SK-N-DZ (cell line): Measurements from ENCODE around the gene MYH14.
"Not testable (repeated sequence)": the region's sequence is repeated elsewhere in the genome, so short reads cannot be mapped to it uniquely, and the experiment has no call there.

Source experiments
- DNase-seq: peaks from one replicate; pipeline ENCODE4 v3.0.0-alpha.2; 2015; ENCODE audit warnings: low spot score

The MYH14 gene

DNA sequence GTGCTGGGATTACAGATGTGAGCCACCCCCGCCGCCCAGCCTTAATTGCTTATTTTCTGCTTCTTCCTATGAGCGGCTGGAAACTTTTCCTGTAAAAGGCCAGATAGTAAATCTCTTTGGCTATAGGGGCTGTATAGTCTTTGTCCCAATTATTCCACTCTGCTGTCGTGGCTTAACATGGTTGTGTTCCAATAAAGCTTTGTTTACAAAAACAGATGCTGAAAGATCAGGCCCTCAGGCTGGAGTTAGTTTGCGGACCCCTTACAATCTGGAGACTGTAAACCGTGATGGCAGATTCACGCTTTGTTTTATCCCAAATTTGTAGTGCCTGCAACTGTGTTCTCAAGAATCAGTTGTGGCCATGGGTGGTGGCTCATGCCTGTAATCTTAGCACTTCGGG is 115.0 kb downstream of the MYH14 start:
- DNase-seq: no peak

DNA sequence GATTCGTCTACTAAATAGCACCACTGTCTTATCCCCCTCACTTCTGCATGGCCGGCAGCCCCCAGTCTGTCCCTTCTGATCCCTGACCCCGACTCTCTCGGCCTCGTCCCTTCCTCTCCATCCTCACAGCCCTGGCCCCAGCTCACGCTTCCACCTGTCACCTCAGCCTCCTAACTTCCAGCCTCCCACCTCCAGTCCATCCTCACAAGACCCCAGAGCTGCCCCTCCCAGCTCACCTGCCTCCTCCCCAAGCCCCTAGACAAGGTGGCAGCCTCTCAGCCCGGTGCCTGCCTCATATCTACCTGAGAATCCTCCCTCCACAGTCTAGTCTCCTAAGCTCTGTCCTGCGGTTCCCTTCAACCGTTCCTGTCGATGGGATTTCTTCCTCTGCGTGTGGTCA is 115.7 kb downstream of the MYH14 start:
- no peak for DNase-seq

DNA sequence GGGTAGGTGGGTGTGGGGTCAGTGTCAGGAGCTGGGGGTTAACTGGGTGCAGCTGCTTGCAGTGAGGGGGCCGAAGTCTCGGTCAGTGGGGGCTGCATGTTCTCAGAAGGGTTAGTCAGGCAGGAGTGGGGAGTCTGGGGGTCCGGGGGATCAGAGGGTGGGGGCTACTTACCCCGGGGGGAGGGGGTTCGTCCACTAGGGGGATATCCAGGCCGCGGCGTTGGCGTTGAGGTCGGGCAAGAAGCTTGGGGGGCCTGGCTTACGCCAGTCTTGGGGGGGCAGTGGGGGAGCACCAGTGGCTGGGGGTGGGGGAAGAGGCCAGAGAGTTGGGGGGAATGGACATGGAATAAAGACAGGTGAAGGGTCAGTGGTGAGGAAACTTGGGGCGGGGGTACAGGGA is 116.6 kb downstream of the MYH14 start:
- DNase-seq: no peak

DNA sequence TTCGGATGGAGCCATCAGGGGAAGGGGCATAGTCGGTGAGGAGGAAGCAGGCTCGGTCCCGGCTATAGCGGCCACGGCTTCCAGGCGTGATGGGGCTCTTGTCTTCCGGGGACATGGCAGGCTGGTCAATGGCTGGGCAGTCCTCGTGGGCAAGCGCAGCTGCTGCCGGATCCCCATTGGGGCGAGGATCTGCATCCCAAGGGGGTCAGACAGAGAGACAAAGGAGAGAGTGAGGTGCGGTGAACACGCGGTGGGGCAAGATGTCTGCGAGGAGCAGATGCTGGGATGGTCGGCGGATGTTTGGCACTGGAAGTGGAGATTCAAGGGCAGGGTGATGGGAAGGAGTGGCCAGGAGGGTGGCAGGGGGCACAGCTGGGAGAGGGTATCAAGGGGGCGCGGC is 117.2 kb downstream of the MYH14 start:
- no peak for DNase-seq

DNA sequence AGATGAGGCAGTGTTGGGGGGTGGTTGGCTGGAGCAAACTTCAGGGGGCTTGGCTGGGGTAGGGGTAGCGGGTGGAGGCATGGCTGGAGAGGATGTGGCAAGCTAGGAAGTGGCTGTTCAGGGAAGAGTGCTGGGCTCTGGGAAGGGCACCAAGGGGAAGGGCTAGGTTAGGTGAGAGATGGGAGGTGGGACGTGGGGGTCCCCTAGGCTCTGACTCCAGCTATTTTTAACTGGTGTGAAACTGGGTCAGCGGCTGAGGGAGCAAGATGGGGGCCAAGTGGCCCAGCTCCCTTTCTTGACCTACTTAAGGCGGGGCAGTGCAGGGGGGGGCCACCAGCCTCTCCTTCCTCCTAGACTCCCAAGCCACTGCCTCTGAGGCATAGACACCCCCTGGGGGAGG is 118.4 kb downstream of the MYH14 start:
- no peak for DNase-seq

DNA sequence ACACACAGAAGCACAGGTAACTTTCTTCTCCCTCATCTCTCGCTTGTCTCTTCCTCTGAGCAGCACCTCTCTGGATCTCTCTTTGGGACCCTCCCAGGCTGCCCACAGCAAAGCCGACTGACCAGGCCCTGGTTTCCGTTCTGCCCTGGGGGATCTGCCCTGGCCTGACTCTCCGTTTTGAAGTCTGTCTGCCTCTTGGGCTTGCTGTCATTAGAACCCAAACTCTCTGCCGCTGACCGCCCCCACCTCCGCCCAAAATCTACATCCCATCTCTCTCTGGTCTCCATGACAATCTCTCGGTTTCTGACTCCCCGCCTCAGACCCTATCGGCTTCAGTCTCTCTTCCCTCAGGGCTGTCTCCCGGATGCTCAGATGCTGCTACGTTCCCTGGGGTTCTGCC is 118.8 kb downstream of the MYH14 start:
- DNase-seq: no peak

DNA sequence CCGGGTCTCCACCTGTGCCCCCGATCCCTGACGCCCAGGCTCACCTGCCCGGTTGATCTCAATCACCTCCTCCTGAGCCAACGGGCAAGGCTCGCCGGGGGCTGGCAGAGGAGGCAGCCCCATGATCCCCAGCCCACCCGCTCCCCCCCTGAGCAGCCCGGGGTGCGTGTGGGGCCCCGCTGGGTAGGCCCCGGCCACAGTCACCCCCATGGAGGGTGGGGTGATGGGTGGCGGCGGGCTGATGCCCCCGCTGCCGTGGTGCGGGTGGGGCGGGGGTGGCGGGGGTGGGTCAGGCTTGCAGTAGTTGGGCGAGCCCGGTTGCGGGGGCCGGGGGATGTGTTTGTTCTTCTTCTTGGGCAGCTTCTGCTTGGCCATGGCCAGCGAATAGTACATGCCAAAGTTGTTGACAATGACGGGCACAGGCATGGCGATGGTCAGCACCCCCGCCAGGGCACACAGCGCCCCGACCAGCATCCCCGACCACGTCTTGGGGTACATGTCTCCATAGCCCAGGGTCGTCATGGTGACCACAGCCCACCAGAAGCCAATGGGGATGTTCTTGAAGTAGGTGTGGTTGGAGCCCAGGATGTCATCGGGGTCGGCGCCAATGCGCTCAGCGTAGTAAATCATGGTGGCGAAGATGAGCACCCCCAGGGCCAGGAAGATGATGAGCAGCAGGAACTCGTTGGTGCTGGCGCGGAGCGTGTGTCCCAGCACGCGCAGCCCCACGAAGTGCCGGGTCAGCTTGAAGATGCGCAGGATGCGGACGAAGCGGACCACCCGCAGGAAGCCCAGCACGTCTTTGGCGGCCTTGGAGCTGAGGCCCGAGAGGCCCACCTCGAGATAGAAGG is 119.7 kb downstream of the MYH14 start:
- no peak for DNase-seq

DNA sequence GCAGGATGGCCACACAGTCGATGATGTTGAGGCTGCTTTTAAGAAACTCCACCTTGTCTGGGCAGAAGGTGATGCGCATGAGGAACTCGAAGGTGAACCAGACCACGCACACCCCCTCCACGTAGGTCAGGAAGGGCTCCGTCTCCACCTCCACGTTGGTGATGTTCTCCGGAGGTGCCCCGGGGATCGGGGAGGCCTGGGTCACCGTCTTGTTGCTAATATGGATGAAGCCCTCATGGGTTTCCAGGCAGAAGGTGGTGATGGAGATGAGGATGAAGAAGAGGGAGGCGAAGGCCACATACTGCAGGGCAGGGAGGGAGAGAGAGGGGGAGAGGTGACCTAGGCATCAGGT is 120.3 kb downstream of the MYH14 start:
- DNase-seq: no peak

DNA sequence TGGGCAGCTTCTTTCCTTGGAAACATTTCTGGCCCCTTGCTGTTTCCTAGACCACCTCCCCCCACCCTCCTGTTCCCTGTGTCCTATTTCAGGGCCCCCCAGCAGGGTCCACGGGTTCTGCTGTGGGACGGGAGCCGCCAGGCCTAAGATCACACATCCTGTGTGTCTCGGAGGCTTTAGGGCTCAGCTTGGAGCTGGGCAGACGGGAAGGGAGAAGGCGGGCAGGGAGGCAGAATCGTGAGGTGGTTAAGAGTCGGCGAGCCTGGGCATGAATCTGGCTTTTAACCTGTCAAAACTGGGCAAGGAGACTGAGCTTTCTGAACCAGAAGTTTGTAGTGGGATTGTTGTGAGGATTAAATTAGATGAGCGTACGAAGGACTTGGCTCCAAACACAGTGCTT is 120.9 kb downstream of the MYH14 start:
- no peak for DNase-seq

DNA sequence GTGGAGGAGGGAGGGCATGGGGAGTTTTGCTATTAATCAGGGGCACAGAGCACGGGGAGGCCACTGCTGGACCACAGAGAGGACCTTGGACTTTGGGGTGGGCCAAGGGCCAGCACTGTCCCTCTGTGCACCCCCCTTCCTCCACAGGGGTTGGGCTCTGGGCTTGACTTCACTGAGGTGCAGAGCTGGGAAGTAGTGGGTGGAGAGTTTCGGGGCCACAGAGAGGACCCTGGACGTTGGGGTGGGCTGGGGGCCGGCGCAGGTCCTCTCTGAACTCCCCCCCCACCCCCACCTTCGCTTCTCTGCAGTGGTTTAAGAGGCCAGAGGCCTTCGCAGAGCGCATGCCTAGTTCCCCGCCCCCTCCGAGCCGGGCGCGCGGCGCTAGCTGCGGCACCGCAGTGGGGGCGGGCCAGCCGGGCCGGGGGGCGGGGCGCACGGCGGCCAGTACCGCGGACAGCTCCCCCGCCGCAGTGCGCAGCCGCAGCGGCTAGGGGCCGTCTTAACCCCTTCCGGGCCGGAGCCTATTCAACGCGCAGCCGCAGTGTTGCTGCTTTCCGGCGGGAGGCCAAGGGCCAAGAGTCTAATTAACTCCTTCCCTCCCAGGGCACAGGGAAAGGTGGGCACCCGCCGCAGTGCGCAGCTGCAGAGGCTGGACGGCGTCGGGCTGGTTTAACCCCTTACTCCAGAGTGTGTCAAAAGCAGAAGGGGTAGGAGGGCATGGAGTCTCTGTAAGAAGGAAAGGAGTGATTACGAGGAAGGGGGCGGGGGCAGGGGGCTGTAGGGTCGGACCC is 122.1 kb downstream of the MYH14 start:
- peak; percentile 88 for DNase-seq

DNA sequence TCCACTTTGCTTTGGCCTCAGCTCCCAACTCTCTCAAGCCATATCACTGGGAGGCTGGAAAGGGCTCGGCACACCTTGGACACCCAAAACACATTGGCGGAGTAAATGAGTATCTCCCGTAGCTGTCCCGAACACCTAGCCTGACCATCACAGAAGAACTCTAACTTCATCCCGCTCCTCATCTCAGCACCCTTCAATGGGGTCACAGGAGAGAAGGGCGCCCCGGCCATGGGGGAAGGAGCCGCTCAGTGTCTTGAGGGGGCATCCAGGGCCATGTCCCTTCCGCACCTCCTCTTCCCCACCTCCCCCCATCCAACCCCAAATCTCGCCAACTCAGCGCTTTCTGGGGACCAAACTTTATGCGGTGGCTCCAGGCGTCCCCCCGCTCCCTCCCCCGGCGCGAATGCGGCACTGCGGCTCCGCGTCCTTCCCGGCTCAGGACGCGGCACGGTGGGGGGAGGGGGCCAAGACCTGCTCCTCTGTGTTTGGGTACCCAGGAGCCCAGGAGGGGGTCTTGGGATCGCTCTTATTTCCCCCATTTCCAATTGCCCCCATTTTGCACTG is 122.8 kb downstream of the MYH14 start:
- DNase-seq: no peak

DNA sequence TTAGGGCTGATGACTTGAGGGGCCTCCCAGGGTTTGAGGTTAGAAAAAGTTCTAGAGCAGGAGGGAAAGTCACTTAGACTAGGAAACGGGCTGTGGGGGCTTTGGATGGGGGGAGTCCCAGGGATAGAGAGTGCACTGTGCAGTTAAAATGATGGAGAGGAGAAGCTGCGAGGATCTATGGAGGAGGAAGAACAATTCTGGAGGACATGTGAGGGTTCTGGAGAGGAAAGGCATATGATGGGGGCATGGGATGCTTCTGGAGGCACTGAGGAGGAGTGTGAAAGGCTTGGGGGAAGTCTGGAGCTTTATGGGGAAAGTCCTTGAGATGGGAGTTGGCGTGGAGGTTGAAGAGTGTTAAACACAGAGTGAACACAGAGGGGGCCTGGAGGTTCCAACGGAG is 123.6 kb downstream of the MYH14 start:
- DNase-seq: no peak

DNA sequence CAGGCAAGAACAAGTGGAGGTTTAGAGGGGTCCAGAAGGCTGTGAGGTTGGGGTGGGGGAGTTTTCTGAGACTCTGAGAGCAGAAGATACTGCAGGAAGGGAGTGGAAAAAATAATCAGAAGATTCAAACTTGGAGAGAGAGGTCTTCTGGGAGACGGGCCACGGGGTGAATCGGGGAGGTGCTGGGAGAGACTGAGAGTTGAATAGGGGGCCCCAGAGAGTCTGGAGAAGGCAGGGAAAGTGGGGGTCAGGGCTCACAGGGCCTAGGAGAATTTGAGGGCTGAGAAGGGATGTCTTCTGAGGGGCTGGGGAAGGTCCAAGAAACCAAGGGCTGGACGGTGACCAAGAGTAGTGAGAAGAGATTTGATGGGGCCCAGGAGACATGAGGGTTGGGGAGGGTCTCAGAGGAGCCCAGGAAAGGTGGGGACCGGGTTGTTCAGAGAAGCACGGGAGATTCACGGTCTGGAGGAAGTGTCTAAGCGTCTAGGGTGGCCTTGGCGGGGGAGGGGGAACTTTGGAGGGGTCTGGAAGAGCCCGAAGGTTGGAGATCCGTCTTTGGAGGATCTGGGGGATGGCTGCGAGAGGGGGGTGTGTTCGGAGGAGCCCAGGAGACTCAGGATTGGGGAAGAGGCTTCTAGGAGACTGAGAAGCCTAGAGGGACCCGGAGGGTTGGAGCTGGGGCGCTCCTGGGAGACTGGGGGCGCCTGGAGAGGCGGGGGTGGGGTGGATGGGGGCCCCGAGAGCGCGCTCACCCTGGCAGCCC is 124.2 kb downstream of the MYH14 start:
- no peak for DNase-seq

DNA sequence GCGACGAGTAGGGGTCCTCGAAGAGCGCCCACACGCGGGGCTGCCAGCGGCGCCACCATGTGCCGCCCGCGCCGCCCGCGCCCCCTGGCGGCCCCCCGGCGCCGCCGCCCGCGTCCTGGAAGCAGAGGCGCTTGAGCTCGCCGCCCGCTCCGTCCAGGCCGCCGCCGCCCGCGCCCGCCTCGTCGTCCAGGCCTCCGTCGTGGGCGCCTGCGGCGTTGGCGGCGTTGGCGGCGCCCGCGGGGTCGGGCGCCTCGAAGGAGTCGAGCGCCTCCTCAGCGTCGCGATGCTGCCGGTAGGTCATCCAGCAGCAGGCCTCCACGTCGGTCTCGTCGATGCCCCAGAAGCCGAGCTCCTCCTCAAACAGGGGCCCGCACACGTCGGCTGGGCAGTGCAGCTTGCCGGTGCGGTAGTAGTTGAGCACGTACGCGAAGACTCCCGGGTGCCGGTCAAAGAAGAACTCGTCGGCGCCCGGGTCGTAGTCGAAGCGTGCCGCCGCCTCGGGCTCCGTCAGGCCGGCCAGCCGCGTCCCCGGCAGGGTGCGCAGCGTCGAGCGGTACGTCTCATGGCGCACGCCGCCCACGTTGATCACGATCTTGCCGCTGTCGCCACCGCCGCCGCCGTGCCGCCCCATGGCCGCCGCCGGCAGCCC is 124.9 kb downstream of the MYH14 start:
- no peak for DNase-seq

DNA sequence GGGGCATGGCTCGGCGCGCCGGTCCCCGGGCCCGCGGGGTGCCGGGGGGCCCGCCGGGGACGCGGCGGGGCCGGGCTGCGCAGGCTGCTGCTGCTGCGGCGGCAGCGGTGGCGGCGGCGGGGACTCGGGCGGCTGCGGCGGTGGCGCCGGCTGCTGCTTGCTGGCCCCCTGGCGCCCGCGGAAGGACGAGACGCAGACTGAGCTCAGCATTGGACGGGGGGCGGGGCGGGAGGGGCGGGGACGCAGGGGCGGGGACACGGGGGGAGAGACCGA is 125.4 kb downstream of the MYH14 start:
- no peak for DNase-seq

DNA sequence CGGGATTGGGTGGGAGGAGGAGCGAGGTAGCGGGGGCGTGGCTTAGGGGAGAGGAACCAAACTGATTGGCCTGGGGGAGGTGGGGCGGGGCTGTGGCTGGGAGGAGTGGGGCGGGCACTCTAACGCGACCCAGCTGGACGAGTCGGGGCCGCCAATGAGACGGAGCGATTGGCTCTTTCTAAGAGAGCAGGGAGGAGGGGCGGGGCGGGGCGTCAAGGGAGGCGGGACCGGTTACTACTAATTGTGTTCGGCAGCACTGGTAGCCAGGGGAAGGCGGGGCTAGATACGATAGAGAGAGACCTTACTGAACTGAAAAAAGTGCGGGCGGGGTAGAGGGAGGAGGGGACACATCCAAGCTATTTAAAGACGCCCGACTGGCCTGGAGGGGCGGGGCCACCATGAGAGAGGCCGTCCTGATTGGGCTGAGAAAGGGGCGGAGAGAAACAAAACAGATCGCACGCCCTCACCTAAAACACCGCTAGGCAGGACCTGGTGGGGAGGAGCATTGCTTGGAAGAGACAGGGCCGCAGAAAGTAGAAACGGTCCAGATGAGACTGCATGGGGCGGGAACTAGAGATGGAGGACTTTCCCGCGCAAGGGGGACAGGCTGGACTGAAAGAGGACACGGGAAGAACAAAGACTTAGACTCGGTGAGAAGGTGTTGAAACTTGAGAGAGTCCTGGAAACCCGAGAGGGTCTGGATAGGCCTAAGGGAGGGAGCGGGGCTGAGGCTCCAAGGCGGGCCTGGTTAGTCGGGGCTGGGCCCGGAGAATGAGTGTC is 125.9 kb downstream of the MYH14 start, which contains the start of gene KCNC3:
Gene KCNC3, minus strand, starts transcription at position 232 of the 780 bp plus-strand sequence. CDS start 295 bp downstream, outside the sequence.
- DNase-seq: peak; percentile 97

DNA sequence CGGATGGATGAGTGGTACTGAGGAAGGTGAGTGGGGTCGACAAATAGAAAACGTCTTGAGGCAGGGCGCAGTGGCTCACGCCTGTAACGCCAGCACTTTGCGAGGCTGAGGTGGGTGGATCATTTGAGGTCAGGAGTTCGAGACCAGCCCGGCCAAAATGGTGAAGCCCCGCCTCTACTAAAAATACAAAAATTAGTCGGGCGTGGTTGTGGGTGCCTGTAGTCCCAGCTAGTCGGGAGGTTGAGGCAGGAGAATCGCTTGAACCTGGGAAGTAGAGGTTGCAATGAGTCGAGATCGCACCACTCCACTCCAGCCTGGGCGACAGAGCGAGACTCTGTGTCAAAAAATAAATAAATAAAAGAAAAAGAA is 126.5 kb downstream of the MYH14 start:
- not testable (repeated sequence) for DNase-seq

DNA sequence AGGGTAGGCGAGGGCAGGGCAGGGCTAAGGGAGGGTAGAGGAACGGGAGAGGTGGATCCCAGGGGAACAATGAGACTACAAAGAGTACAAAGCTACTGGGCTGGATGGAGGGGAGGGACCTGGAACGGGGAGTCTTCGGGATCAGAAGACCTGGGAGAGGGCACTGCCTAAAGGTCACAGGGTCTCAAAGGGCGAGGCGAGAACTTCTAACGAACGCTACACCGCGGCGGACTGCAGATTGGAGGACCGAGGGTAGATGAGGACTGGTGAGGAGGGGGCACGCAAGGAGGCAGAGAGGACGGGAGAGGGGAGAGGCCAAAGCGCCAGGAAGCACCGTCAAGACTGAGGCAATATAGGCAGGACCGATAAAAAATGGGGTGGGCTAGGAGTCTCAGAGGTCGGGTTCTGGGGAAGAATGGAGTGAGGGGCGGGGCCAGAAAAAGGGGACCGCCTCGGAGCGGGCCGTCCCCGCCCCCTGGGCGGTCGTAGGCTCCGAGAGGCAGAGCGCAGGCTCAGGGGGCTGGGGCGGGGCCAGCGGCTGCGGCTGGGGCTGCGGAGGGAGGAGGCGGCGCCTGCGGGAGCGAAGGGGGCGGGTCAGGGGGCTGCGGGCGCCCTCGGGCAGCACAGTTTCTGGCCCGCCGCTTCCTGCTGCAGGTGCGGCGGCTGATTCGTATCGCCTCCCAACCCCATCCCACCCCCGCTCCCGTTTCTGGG is 127.1 kb downstream of the MYH14 start:
- DNase-seq: peak; percentile 72

DNA sequence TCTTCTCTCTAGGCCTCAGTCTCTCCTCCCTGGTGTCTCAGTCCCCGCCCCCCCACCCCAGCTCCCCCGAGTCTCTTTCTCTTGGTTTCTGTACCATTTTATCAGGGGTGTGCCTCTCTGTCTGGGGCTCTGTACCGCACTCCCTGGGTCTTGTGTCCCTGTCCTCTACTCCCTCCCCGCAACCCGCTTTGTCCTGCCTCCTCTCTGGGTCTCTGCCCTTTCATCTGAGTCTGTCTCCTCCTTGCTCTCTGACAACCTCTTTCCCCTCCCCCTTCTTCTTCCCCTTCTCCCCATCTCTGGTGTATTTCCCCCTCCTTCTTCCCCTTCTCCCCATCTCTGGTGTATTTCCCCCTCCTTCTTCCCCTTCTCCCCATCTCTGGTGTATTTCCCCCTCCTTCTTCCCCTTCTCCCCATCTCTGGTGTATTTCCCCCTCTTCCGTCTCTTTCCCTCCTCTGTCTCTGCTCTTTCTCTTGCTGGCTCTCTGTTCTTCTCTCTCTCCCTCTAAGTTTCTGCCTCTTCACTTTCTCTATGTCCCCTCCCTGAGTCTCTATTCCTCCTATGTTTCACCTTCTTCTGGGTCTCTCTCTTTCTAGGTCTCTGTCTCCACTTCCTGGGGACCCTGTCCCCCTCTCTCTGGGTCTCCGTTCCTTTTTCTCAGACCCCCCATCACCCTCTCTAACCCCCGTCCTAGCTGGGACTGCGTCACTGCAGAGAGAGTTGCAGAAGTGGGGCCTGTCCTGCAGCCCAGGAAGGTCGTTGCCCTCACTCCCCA is 128.0 kb downstream of the MYH14 start:
- no peak for DNase-seq

DNA sequence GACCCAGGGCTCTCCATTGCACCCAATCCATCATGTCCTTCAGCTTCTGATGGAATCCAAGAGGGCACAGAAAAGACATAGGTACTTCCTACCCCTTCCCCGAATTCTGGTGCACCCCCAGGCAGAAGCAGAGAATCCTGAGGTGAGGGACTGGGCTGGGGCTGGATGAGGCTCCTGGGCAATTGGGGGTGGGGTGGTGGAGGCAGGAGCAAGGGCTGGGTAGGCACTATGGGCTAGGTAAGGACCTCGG is 128.5 kb downstream of the MYH14 start:
- no peak for DNase-seq
